Thoracic aorta (tissue), 2 donors: Measurements from ENCODE around the gene TRPM3. TPM values are rescaled to one million over a fixed set of nuclear protein-coding genes. Genes with fewer than 3 reads are reported as not detected.

Source experiments
- ATAC-seq: fragments of 150-250 bp; one replicate; pipeline ENCODE4 v1.8.0; 2017; ENCODE audit warnings: low read depth; ENCODE audit not compliant: insufficient number of reproducible peaks, low FRiP score
- DNase-seq: peaks from one replicate; pipeline ENCODE4 v3.0.0-alpha.2; 2020; ENCODE audit warnings: low spot score
- H3K27ac ChIP-seq, 2 donors: fragments of 200-600 bp; sonication (generic); 1 replicate in 1 of 2; 2 replicates in 1 of 2; pipeline ENCODE4 v1.5.1; 2016; ENCODE audit warnings: mild to moderate bottlenecking in 2 of 2, moderate library complexity in 2 of 2
- H3K27me3 ChIP-seq: fragments of 200-600 bp; sonication (generic); replicated peaks from 2 replicates; pipeline ENCODE4 v1.6.0; 2016; ENCODE audit warnings: mild to moderate bottlenecking; ENCODE audit not compliant: insufficient read depth
- H3K36me3 ChIP-seq: fragments of 200-600 bp; sonication (generic); one replicate; pipeline ENCODE4 v1.5.1; 2016
- H3K4me1 ChIP-seq, 2 donors: fragments of 200-600 bp; sonication (generic); 1 replicate in 1 of 2; 2 replicates in 1 of 2; pipeline versions ENCODE4 v1.5.1 to v1.6.0; 2016; ENCODE audit warnings: low read depth in 2 of 2, mild to moderate bottlenecking in 1 of 2; ENCODE audit not compliant: control insufficient read depth in 1 of 2
- H3K4me3 ChIP-seq: fragments of 200-600 bp; sonication (generic); 2 replicates; pipeline ENCODE4 v1.5.1; 2016; ENCODE audit warnings: mild to moderate bottlenecking
- H3K9me3 ChIP-seq: fragments of 200-600 bp; sonication (generic); 2 replicates; pipeline ENCODE4 v1.5.1; 2016
- total RNA-seq, 2 donors: library from RNA; depleted of rRNA; stranded (reverse); fragments of >200 nt; gene quantifications; one replicate each; pipeline versions ENCODE4 v1.1.0 to v1.2.3, GENCODE V29; 2016
- TF ChIP-seq, protein P1 (sequence below): fragments of 200-600 bp; sonication (generic); IDR thresholded peaks from one replicate; pipeline ENCODE4 v1.5.1; 2019; ENCODE audit warnings: antibody characterized with exemption

Gene TRPM3
- total RNA-seq, 2 donors from 2014 or later, result 2.1 to 5.0 TPM

DNA sequence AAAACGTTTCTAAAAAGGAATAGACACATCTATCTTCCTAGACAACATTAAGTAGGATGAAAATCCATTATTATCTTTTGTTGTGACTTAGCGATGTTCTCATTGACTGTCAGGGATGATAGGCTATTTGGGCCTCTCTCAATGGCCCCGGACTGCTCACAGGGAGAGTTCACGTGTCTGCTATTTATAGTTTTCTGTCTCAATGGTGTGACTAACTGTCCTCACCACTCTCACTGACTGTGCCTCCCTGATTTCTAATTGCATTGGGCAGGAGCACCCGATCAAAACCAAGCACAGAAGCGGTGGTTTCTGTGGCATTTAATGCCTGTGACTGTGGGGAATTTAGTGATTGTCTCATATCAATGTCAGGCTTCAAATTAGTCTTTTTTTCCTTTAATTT is 420.3 kb downstream of the TRPM3 start:
- Histone ChIP-seq H3K36me3 (no peaks in the 10 kb centered on the region), H3K27ac (no peak overlapping the region), H3K9me3 (no peaks in the 10 kb centered on the region), H3K27me3 (no peaks in the 10 kb centered on the region), H3K4me3 (no peak overlapping the region), H3K4me1 (no peaks in the 10 kb centered on the region)
- ATAC-seq, result no peak
- TF ChIP-seq, protein P1, sequence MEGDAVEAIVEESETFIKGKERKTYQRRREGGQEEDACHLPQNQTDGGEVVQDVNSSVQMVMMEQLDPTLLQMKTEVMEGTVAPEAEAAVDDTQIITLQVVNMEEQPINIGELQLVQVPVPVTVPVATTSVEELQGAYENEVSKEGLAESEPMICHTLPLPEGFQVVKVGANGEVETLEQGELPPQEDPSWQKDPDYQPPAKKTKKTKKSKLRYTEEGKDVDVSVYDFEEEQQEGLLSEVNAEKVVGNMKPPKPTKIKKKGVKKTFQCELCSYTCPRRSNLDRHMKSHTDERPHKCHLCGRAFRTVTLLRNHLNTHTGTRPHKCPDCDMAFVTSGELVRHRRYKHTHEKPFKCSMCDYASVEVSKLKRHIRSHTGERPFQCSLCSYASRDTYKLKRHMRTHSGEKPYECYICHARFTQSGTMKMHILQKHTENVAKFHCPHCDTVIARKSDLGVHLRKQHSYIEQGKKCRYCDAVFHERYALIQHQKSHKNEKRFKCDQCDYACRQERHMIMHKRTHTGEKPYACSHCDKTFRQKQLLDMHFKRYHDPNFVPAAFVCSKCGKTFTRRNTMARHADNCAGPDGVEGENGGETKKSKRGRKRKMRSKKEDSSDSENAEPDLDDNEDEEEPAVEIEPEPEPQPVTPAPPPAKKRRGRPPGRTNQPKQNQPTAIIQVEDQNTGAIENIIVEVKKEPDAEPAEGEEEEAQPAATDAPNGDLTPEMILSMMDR, result no peak
- DNase-seq, result no peak

DNA sequence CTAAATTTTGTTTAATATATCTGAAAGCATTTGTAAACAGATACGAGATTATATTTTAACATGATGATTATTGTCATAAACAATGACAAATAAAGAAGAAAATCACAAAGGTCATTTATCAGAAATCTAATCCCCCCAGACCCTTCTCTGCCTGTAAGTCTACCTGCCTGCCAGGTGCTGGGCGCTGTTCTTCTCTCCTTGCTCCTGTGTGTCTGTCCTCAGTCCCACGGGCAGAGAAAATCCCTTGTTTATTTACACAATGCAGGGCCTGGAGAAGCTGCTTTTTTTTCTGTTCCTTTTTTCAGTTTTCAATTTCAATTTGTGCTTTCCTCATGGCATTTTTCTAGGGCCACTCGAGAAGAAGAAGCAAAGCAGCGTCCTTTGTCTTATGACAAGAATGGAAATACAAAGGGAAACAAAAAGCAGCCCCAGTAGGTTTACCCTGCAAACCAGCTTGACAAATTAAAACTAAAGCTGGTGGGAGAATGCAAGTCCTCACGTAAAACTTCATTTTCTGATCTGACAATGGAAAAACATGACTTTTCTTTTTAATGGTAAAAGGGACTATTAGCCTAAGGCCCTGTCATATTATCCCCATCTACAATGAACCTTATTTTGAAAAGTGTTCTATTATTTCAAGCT is 424.6 kb downstream of the TRPM3 start:
- Histone ChIP-seq H3K9me3 (no peaks in the 10 kb centered on the region), H3K36me3 (no peaks in the 10 kb centered on the region), H3K27me3 (no peaks in the 10 kb centered on the region), H3K4me1 (no peaks in the 10 kb centered on the region), H3K4me3 (no peak overlapping the region), H3K27ac (no peak overlapping the region)
- TF ChIP-seq, protein P1, result no peak
- no peak for DNase-seq
- ATAC-seq, result no peak

DNA sequence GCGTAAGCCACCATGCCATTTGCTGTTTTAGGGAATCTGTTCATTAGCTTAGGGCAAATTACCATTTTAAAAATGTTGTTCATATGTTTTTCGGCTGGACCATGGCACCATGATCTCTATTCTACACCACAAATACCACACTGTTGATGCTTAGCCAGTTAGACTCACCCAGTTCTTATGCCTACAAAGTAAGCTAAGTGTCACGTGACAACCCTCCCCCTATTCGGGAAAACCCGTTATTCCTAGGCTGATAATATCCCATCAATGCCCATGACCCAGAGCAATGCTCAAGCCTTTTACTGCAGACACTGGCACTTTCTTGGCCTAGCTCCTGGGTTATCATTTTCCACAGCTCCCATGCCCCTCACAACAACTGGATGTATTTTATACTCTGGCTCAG is 426.7 kb downstream of the TRPM3 start:
- H3K4me3 ChIP-seq, result no peak overlapping the region
- H3K27me3 ChIP-seq, result no peaks in the 10 kb centered on the region
- H3K9me3 ChIP-seq, result no peaks in the 10 kb centered on the region
- H3K27ac ChIP-seq, result no peak overlapping the region
- H3K36me3 ChIP-seq, result no peaks in the 10 kb centered on the region
- TF ChIP-seq, protein P1, result no peak
- DNase-seq, result no peak
- no peaks in the 10 kb centered on the region for H3K4me1 ChIP-seq
- no peak for ATAC-seq

DNA sequence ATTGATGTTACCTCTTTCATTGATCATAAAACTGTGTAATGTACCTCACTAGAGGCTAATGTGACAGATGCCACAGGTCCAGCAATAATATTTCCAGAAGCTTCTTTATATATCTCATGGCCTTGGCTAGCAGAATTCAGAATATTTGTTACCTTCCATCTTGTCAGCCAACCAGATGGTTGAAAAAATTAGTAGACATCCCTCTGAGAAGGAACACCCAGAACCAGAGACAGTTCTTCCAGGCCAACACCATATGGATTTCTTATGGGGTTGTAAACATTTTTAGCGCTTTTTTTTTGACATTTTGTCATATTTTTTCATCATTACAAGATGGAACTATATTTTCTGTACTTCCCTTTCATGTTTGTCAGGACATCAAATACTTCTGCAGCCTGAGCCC is 428.2 kb downstream of the TRPM3 start:
- H3K4me1 ChIP-seq, result no peaks in the 10 kb centered on the region
- no peaks in the 10 kb centered on the region for H3K36me3 ChIP-seq
- TF ChIP-seq, protein P1, result no peak
- H3K27me3 ChIP-seq, result no peaks in the 10 kb centered on the region
- no peak overlapping the region for H3K4me3 ChIP-seq
- DNase-seq, result no peak
- H3K27ac ChIP-seq, result no peak overlapping the region
- H3K9me3 ChIP-seq, result no peaks in the 10 kb centered on the region
- ATAC-seq, result no peak

DNA sequence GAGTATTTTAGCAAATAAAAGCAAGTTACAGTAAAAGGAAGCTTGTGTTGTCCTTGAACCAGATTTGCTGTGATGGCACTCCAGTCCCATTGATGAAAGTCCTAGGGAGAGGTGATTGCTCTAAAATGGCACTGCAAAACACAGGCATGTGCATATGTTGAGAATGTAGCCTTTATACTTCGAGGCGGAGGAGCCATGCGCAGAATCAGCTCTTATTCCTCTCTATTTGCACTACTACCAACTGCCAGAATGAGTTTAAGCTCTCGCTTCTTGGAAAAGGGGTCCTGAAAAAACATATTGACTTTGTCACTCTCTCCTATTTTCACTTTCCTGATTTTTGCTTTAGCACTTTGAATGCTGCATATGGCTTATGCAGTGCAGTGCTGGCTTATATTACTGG is 429.0 kb downstream of the TRPM3 start:
- Histone ChIP-seq H3K27me3 (no peaks in the 10 kb centered on the region), H3K36me3 (no peaks in the 10 kb centered on the region), H3K27ac (no peak overlapping the region), H3K4me3 (no peak overlapping the region), H3K4me1 (no peaks in the 10 kb centered on the region), H3K9me3 (no peaks in the 10 kb centered on the region)
- TF ChIP-seq, protein P1, result no peak
- ATAC-seq (no peak), DNase-seq (no peak)
